Stimulated activated naive CD4-positive, alpha-beta T cell (primary cell): ENCODE data around the gene FGF2.
"Not testable (repeated sequence)": the region's sequence is repeated elsewhere in the genome, so short reads cannot be mapped to it uniquely, and the experiment has no call there.

Experiments used
- DNase-seq, 6 experiments: peaks; one replicate each; lab custom pipeline; 2025; lab: John Stamatoyannopoulos, UW

FGF2 gene

GRCh38 chr4:122812823-122813222 is 13.8 kb upstream of the FGF2 start:
- DNase-seq, result not testable (repeated sequence)

GRCh38 chr4:122814426-122814825 is 12.2 kb upstream of the FGF2 start:
- DNase-seq, result no peak

GRCh38 chr4:122815248-122815647 is 11.4 kb upstream of the FGF2 start:
- no peak for DNase-seq

- DNase-seq, result no peak
Measured at GRCh38 chr4:122816476-122816875, 10.2 kb upstream of the FGF2 start.

- no peak for DNase-seq
Measured at GRCh38 chr4:122819708-122820449, 6.8 kb upstream of the FGF2 start.

- no peak for DNase-seq
Measured at GRCh38 chr4:122821092-122821491, 5.5 kb upstream of the FGF2 start.

GRCh38 chr4:122822466-122822865 is 4.2 kb upstream of the FGF2 start:
- DNase-seq, result no peak

- no peak for DNase-seq
Measured at GRCh38 chr4:122823476-122823875, 3.2 kb upstream of the FGF2 start.

- no peak for DNase-seq
Measured at GRCh38 chr4:122824616-122825015, 2.0 kb upstream of the FGF2 start.

- DNase-seq, result no peak
Measured at GRCh38 chr4:122826079-122826527, 528 bp upstream of the FGF2 start.

- DNase-seq, result peak in 2 of 6 experiments; percentile 5 to 40
Measured at GRCh38 chr4:122827258-122827878, 737 bp downstream of the FGF2 start.

GRCh38 chr4:122827879-122828601 is 1.4 kb downstream of the FGF2 start:
- DNase-seq, result peak in 3 of 6 experiments; percentile 4 to 40 (median 15)

GRCh38 chr4:122830426-122831095 is 3.9 kb downstream of the FGF2 start:
- DNase-seq, result no peak

- DNase-seq, result no peak
Measured at GRCh38 chr4:122831515-122832196, 5.0 kb downstream of the FGF2 start.

- no peak for DNase-seq
Measured at GRCh38 chr4:122832732-122833131, 6.1 kb downstream of the FGF2 start.

- no peak for DNase-seq
Measured at GRCh38 chr4:122833999-122834398, 7.4 kb downstream of the FGF2 start.

- DNase-seq, result no peak
Measured at GRCh38 chr4:122836941-122837340, 10.3 kb downstream of the FGF2 start.

- DNase-seq, result no peak
Measured at GRCh38 chr4:122838034-122838433, 11.4 kb downstream of the FGF2 start.

GRCh38 chr4:122842392-122842791 is 15.8 kb downstream of the FGF2 start:
- DNase-seq, result no peak

GRCh38 chr4:122842984-122843531 is 16.4 kb downstream of the FGF2 start:
- no peak for DNase-seq

GRCh38 chr4:122844391-122844790 is 17.8 kb downstream of the FGF2 start:
- DNase-seq, result not testable (repeated sequence)
